Vagina (tissue), 2 donors: ENCODE results near the gene TAF6. TPM values are rescaled to one million over a fixed set of nuclear protein-coding genes. Genes with fewer than 3 reads are reported as not detected.

Source experiments
- DNase-seq, 2 donors: peaks; one replicate each; pipeline ENCODE4 v3.0.0-alpha.2; 2017; ENCODE audit errors: extremely low spot score in 2 of 2
- H3K27ac ChIP-seq: fragments of 200-600 bp; sonication (generic); one replicate; pipeline ENCODE4 v1.5.1; 2019
- H3K27me3 ChIP-seq: fragments of 200-600 bp; sonication (generic); one replicate; pipeline ENCODE4 v1.5.1; 2019
- H3K36me3 ChIP-seq, 2 donors: fragments of 200-600 bp; sonication (generic); one replicate each; pipeline ENCODE4 v1.5.1; 2017 to 2019
- H3K4me1 ChIP-seq: fragments of 200-600 bp; sonication (generic); one replicate; pipeline ENCODE4 v1.5.1; 2019
- H3K4me3 ChIP-seq, 2 donors: fragments of 200-600 bp; sonication (generic); 1 replicate in 1 of 2; 2 replicates in 1 of 2; pipeline ENCODE4 v1.5.1; 2016 to 2019
- H3K9me3 ChIP-seq: fragments of 200-600 bp; sonication (generic); one replicate; pipeline ENCODE4 v1.5.1; 2019
- POLR2A ChIP-seq, 2 donors: fragments of 450-650 bp; IDR thresholded peaks; one replicate each; pipeline ENCODE4 v1.6.1; 2017; ENCODE audit warnings: antibody characterized with exemption in 2 of 2, mild to moderate bottlenecking in 2 of 2, moderate library complexity in 2 of 2
- POLR2AphosphoS5 ChIP-seq, 2 donors: sonication (generic); formaldehyde crosslinking; IDR thresholded peaks; one replicate each; pipeline ENCODE4 v1.9.0; 2017; ENCODE audit warnings: antibody characterized with exemption in 2 of 2, mild to moderate bottlenecking in 2 of 2, low read depth in 1 of 2; ENCODE audit not compliant: insufficient read depth in 1 of 2
- intact Hi-C: fragments of 100-400 bp; cut with DNase I; formaldehyde crosslinking; loops from one replicate; pipeline ENCODE4 v1.15.1; 2023
- total RNA-seq: library from RNA; depleted of rRNA; stranded (reverse); fragments of >200 nt; gene quantifications from one replicate; pipeline ENCODE4 v1.2.3, GENCODE V29; 2016
- TF ChIP-seq, protein P1 (sequence below), 3 experiments: fragments of 450-650 bp in 2 of 3; fragments of 200-600 bp in 1 of 3; sonication (generic) in 1 of 3; IDR thresholded peaks; one replicate each; pipeline ENCODE4 v1.5.1; 2017 to 2019; ENCODE audit warnings: antibody characterized with exemption in 3 of 3, mild to moderate bottlenecking in 2 of 3, moderate library complexity in 2 of 3

Gene TAF6
- total RNA-seq, 1 donor from 2014 or later, result 54.3 TPM

- intact Hi-C loops, result no loop called here
- H3K27me3 ChIP-seq, result no peaks in the 10 kb centered on the region
- H3K4me1 ChIP-seq, result peaks cover 49% of the 10 kb centered on the region
- H3K27ac ChIP-seq, result no peak overlapping the region
- no peak overlapping the region for H3K4me3 ChIP-seq
- no peak for DNase-seq
- no peaks in the 10 kb centered on the region for H3K9me3 ChIP-seq
- peaks cover 0 to 27% of the 10 kb centered on the region in 2 donors for H3K36me3 ChIP-seq
- TF ChIP-seq, protein P1, sequence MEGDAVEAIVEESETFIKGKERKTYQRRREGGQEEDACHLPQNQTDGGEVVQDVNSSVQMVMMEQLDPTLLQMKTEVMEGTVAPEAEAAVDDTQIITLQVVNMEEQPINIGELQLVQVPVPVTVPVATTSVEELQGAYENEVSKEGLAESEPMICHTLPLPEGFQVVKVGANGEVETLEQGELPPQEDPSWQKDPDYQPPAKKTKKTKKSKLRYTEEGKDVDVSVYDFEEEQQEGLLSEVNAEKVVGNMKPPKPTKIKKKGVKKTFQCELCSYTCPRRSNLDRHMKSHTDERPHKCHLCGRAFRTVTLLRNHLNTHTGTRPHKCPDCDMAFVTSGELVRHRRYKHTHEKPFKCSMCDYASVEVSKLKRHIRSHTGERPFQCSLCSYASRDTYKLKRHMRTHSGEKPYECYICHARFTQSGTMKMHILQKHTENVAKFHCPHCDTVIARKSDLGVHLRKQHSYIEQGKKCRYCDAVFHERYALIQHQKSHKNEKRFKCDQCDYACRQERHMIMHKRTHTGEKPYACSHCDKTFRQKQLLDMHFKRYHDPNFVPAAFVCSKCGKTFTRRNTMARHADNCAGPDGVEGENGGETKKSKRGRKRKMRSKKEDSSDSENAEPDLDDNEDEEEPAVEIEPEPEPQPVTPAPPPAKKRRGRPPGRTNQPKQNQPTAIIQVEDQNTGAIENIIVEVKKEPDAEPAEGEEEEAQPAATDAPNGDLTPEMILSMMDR (IDR thresholded peaks at IDR 0.05), result no peak
- TF ChIP-seq POLR2AphosphoS5 (IDR thresholded peaks at IDR 0.05; ENCODE audit: insufficient read depth in 1 of 2, low read depth in 1 of 2) (no peak), POLR2A (IDR thresholded peaks at IDR 0.05) (no peak)
These were observed 35.7 kb upstream of the TAF6 start for GRCh38 chr7:100154651-100155491.

GRCh38 chr7:100153708-100154535 is 34.8 kb upstream of the TAF6 start:
- Histone ChIP-seq H3K36me3 (peaks cover 0 to 27% of the 10 kb centered on the region in 2 donors), H3K9me3 (no peaks in the 10 kb centered on the region), H3K4me3 (no peak overlapping the region), H3K4me1 (peaks cover 54% of the 10 kb centered on the region), H3K27me3 (no peaks in the 10 kb centered on the region), H3K27ac (no peak overlapping the region)
- no peak for TF ChIP-seq POLR2AphosphoS5 (IDR thresholded peaks at IDR 0.05; ENCODE audit: insufficient read depth in 1 of 2, low read depth in 1 of 2)
- TF ChIP-seq, protein P1 (IDR thresholded peaks at IDR 0.05), result no peak
- no peak for TF ChIP-seq POLR2A (IDR thresholded peaks at IDR 0.05)
- intact Hi-C loops, result no loop called here
- DNase-seq, result no peak

DNA sequence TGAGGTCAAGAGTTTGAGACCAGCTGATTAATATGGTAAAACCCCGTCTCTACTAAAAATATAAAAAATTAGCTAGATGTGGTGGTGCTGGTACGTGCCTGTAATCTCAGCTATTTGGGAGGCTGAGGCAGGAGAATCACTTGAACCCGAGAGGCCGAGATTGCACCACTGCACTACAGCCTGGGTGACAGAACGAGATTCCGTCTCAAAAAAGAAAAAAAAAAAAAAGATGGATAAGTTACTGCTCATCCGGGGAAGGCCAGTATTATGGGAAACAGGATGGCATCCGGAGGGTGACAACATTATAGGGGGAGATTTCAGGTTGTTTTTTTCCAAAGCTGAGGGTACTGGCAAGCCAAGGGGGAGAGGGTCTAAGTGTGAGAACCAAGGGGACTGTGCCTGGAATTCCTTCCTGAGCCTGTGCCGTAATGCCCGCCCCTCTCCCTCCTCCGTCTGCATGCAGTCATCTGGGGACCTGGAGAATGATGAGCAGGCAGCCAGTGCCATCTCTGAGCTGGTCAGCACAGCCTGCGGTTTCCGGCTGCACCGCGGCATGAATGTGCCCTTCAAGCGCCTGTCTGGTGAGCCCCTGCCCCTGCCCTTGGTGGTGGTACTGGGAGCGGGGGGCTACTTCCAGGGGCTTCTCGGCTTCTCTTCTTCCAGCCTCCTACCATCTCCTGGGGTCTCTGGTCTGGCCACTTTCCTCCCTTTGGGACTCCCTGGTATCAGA is 33.9 kb upstream of the TAF6 start:
- Histone ChIP-seq H3K4me1 (peaks cover 50% of the 10 kb centered on the region), H3K4me3 (no peak overlapping the region), H3K27ac (no peak overlapping the region), H3K27me3 (no peaks in the 10 kb centered on the region), H3K9me3 (no peaks in the 10 kb centered on the region), H3K36me3 (peaks cover 0 to 27% of the 10 kb centered on the region in 2 donors)
- DNase-seq, result no peak
- TF ChIP-seq, protein P1 (IDR thresholded peaks at IDR 0.05), result no peak
- TF ChIP-seq POLR2AphosphoS5 (IDR thresholded peaks at IDR 0.05; ENCODE audit: insufficient read depth in 1 of 2, low read depth in 1 of 2) (no peak), POLR2A (IDR thresholded peaks at IDR 0.05) (no peak)
- intact Hi-C loops, result no loop called here

GRCh38 chr7:100152404-100152803 is 33.2 kb upstream of the TAF6 start:
- no peak for TF ChIP-seq POLR2AphosphoS5 (IDR thresholded peaks at IDR 0.05; ENCODE audit: insufficient read depth in 1 of 2, low read depth in 1 of 2)
- TF ChIP-seq, protein P1 (IDR thresholded peaks at IDR 0.05), result no peak
- no peak for TF ChIP-seq POLR2A (IDR thresholded peaks at IDR 0.05)
- peaks cover 43% of the 10 kb centered on the region for H3K4me1 ChIP-seq
- intact Hi-C loops, result no loop called here
- no peak overlapping the region for H3K4me3 ChIP-seq
- no peak overlapping the region for H3K27ac ChIP-seq
- H3K9me3 ChIP-seq, result no peaks in the 10 kb centered on the region
- DNase-seq, result no peak
- H3K27me3 ChIP-seq, result no peaks in the 10 kb centered on the region
- peaks cover 0 to 27% of the 10 kb centered on the region in 2 donors for H3K36me3 ChIP-seq
